GM18508 (cell line): ENCODE data around the gene DDX23.
"Not testable (repeated sequence)": the region's sequence is repeated elsewhere in the genome, so short reads cannot be mapped to it uniquely, and the experiment has no call there.

ENCODE experiments used
- ATAC-seq: cut with Tn5 transposase; IDR thresholded peaks from one replicate; pipeline ENCODE4 v1.9.1; 2021; ENCODE audit warnings: moderate number of reproducible peaks; ENCODE audit not compliant: insufficient read depth, unreplicated experiment

The DDX23 gene

GRCh38 chr12:48851883-48852733, at the start of gene DDX23:
DDX23 (minus strand) TSS chr12:48852163; CDS start chr12:48845782, 6,381 bp downstream.
- ATAC-seq = peak; percentile 76

- ATAC-seq = no peak
Measured at GRCh38 chr12:48901278-48901677, 49.3 kb upstream of the DDX23 start.

GRCh38 chr12:48899651-48900050, 47.7 kb upstream of the DDX23 start:
- no peak for ATAC-seq

GRCh38 chr12:48894271-48894670, 42.3 kb upstream of the DDX23 start:
- ATAC-seq = no peak

GRCh38 chr12:48890657-48891418, 38.9 kb upstream of the DDX23 start:
- ATAC-seq = no peak

GRCh38 chr12:48889679-48890078, 37.7 kb upstream of the DDX23 start:
- no peak for ATAC-seq

GRCh38 chr12:48883305-48884161, 31.6 kb upstream of the DDX23 start:
- ATAC-seq = no peak

- no peak for ATAC-seq
Measured at GRCh38 chr12:48882972-48883304, 31.0 kb upstream of the DDX23 start.

- no peak for ATAC-seq
Measured at GRCh38 chr12:48882315-48882687, 30.3 kb upstream of the DDX23 start.

- ATAC-seq = no peak
Measured at GRCh38 chr12:48881686-48882314, 29.8 kb upstream of the DDX23 start.

GRCh38 chr12:48880647-48881046, 28.7 kb upstream of the DDX23 start:
- ATAC-seq = no peak

GRCh38 chr12:48878548-48878947, 26.6 kb upstream of the DDX23 start:
- ATAC-seq = no peak

GRCh38 chr12:48875944-48876515, 24.1 kb upstream of the DDX23 start:
- no peak for ATAC-seq

GRCh38 chr12:48873534-48873933, 21.6 kb upstream of the DDX23 start:
- not testable (repeated sequence) for ATAC-seq

GRCh38 chr12:48873096-48873495, 21.1 kb upstream of the DDX23 start:
- ATAC-seq = no peak

- ATAC-seq = no peak
Measured at GRCh38 chr12:48869191-48869590, 17.2 kb upstream of the DDX23 start.

- no peak for ATAC-seq
Measured at GRCh38 chr12:48868451-48868850, 16.5 kb upstream of the DDX23 start.

- ATAC-seq = no peak
Measured at GRCh38 chr12:48866052-48866711, 14.2 kb upstream of the DDX23 start.

GRCh38 chr12:48865281-48866051, 13.5 kb upstream of the DDX23 start, which contains the start of gene RND1:
RND1 (minus strand) TSS chr12:48865870; CDS start chr12:48865767, 103 bp downstream.
- peak; percentile 76 for ATAC-seq
